ENCODE results near the gene STK11IP. TPM values are rescaled to one million over a fixed set of nuclear protein-coding genes. Genes with fewer than 3 reads are reported as not detected.
A peak's percentile ranks its signal among the peaks of the same experiment; 100 is the strongest.

The STK11IP gene
- total and polyA plus RNA-seq, 2 donors (not counting 1 experiment from before 2014, with no cell fraction given) = 46.8 to 55.6 TPM

- Mint-ChIP-seq H3K4me3 (peak within 1 kb of the TSS; percentile 66), H3K27me3 (peaks cover 57% of the 10 kb centered on the region), H3K4me1 (peaks cover 6% of the 10 kb centered on the region), H3K9me3 (ENCODE audit: insufficient read depth) (no peaks in the 10 kb centered on the region), H3K27ac (no peak within 1 kb of the TSS)
- TF ChIP-seq CTCF (IDR thresholded peaks at IDR 0.05) = no peak
- Histone ChIP-seq H3K27ac (ENCODE audit: low read length in 2 of 2) (no peak within 1 kb of the TSS), H3K4me1 (ENCODE audit: control insufficient read depth in 2 of 2, insufficient read depth in 2 of 2, low read length in 2 of 2) (peaks cover 4 to 12% of the 10 kb centered on the region in 2 donors), H3K9me3 (ENCODE audit: control extremely low read depth in 1 of 3, control insufficient read depth in 2 of 3, insufficient read depth in 1 of 3, low read length in 2 of 3) (peaks cover 0 to 4% (median 0%) of the 10 kb centered on the region in 3 donors), H3K9ac (ENCODE audit: low read length) (peak within 1 kb of the TSS; percentile 39), H2AFZ (ENCODE audit: insufficient read depth, low read depth, low read length, poor library complexity, severe bottlenecking) (peak within 1 kb of the TSS; percentile 65), H3K79me2 (ENCODE audit: control insufficient read depth, insufficient read depth, low read length) (no peaks in the 10 kb centered on the region), H3K4me2 (replicated peaks; ENCODE audit: low read depth, low read length, poor library complexity, severe bottlenecking) (peak within 1 kb of the TSS; percentile 79), H3K36me3 (replicated peaks in 1 of 2; ENCODE audit: control extremely low read depth in 1 of 2, control insufficient read depth in 1 of 2, extremely low read depth in 1 of 2, insufficient read depth in 2 of 2, low read length in 1 of 2) (no peaks in the 10 kb centered on the region), H3K27me3 (replicated peaks in 1 of 4; ENCODE audit: control extremely low read depth in 1 of 4, control insufficient read depth in 3 of 4, insufficient read depth in 4 of 4, low read length in 3 of 4) (peaks cover 0 to 33% (median 18%) of the 10 kb centered on the region in 4 experiments), H4K20me1 (ENCODE audit: control insufficient read depth, insufficient read depth, low read length, poor library complexity, severe bottlenecking) (no peaks in the 10 kb centered on the region), H3K4me3 (ENCODE audit: control extremely low read depth in 1 of 5, extremely low read depth in 1 of 5, insufficient read depth in 1 of 5, low read depth in 2 of 5, low read length in 4 of 5) (peak within 1 kb of the TSS in 3 of 5 experiments; percentile 30 to 46 (median 37))
- 9% methylated on average over 38 of the region's 42 CpGs for WGBS (ENCODE audit: insufficient coverage)
- ChIA-PET CTCF (interaction anchor here (0.6 to 1.1 kb wide), 2 partner anchors 11 to 540 kb away, joined by 3 to 4 read pairs; no protein-coding TSS in a partner anchor), POLR2A (no interaction called here)
- intact Hi-C loops (cut with micrococcal nuclease) = no loop called here
- DNase-seq (no peak), ATAC-seq (ENCODE audit: low read depth) (no peak)
These were observed 26.1 kb upstream of the STK11IP start, which contains the start of gene OBSL1 for GRCh38 chr2:219571311-219572236. Gene OBSL1 (minus strand): TSS chr2:219571539. CDS start chr2:219571232, 307 bp downstream.
